Right lobe of liver (tissue), 6 donors: ENCODE results near the gene BORCS8. TPM values are rescaled to one million over a fixed set of nuclear protein-coding genes. Genes with fewer than 3 reads are reported as not detected.
A peak's percentile ranks its signal among the peaks of the same experiment; 100 is the strongest.

Experiments
- ATAC-seq, 4 donors: fragments of 200-7000 bp; cut with Tn5 transposase; one replicate each; pipeline ENCODE4 v1.9.1; 2020; ENCODE audit warnings: mild to moderate bottlenecking in 4 of 4, moderate library complexity in 4 of 4
- DNase-seq, 3 donors: peaks; one replicate each; pipeline ENCODE4 v3.0.0-alpha.2; 2020
- H3K27ac ChIP-seq, 3 donors: fragments of 200-600 bp; one replicate each; pipeline ENCODE4 v1.8.0; 2022
- H3K27me3 ChIP-seq, 2 donors: fragments of 200-600 bp; one replicate each; pipeline ENCODE4 v1.8.0; 2022
- H3K36me3 ChIP-seq, 4 donors: fragments of 200-600 bp; sonication (generic) in 1 of 4; one replicate each; pipeline versions ENCODE4 v1.5.1 to v1.8.0; 2017 to 2022; ENCODE audit warnings: control low read depth in 1 of 4
- H3K4me1 ChIP-seq, 4 donors: fragments of 200-600 bp; sonication (generic) in 1 of 4; one replicate each; pipeline versions ENCODE4 v1.5.1 to v1.8.0; 2017 to 2022; ENCODE audit warnings: control low read depth in 1 of 4
- H3K4me3 ChIP-seq, 3 donors: fragments of 200-600 bp; one replicate each; pipeline ENCODE4 v1.8.0; 2022
- H3K9me3 ChIP-seq, 4 donors: fragments of 200-600 bp; sonication (generic) in 1 of 4; one replicate each; pipeline versions ENCODE4 v1.5.1 to v1.8.0; 2017 to 2022; ENCODE audit warnings: control low read depth in 1 of 4
- CTCF ChIP-seq, 4 donors: fragments of 200-600 bp in 3 of 4; fragments of 450-650 bp in 1 of 4; IDR thresholded peaks; one replicate each; pipeline versions ENCODE4 v1.5.1 to v1.8.0; 2016 to 2022; ENCODE audit warnings: antibody characterized with exemption in 4 of 4, mild to moderate bottlenecking in 2 of 4
- POLR2A ChIP-seq: fragments of 450-650 bp; IDR thresholded peaks from one replicate; pipeline ENCODE4 v1.6.1; 2017; ENCODE audit warnings: antibody characterized with exemption, mild to moderate bottlenecking
- WGBS: methylation state at CpG from one replicate; pipeline ENCODE4 v1.1.6; 2018; ENCODE audit warnings: low coverage, low lambda C conversion rate; ENCODE audit not compliant: insufficient coverage; ENCODE audit errors: missing lambda C conversion rate; 5-methylcytosine and 5-hydroxymethylcytosine counted together
- intact Hi-C, 2 donors: fragments of 100-400 bp; cut with DNase I; formaldehyde crosslinking; loops; one replicate each; pipeline versions ENCODE4 v1.11.2 to v1.14.1; 2022
- total RNA-seq, 6 experiments: library from RNA; depleted of rRNA in 2 of 6; stranded (reverse); fragments of >200 nt in 2 of 6; fragmentation: NEBNext Ultra II Directional in 3 of 6; extraction: Animal tissue kit (Norgen Biotek cat#: 25700) in 3 of 6; gene quantifications; one replicate each; pipeline versions ENCODE4 v1.1.0 to v1.2.4, GENCODE V29; 2016 to 2023
- donor health status: DM: no; HTN: yes; CAD: no.
- donor health status: DM: no; HTN: no; CAD: no.
- donor health status: DM: no; HTN: no; CAD: no.
- donor health status: DM: no; HTN: yes; CAD: no.
- donor health status: DM: no; HTN: yes; CAD: no.

BORCS8 gene
- total RNA-seq, 6 experiments from 2014 or later, result 6.0 to 12.2 (median 9.8) TPM

GRCh38 chr19:19157808-19158207 lies 34.1 kb downstream of the BORCS8 start:
- H3K27me3 ChIP-seq, result no peaks in the 10 kb centered on the region
- intact Hi-C loops, result no loop called here
- H3K36me3 ChIP-seq, result no peaks in the 10 kb centered on the region
- 51% methylated on average over 4 of the region's 6 CpGs for WGBS
- no peak overlapping the region for H3K27ac ChIP-seq
- H3K9me3 ChIP-seq, result no peaks in the 10 kb centered on the region
- H3K4me1 ChIP-seq, result no peaks in the 10 kb centered on the region
- no peak overlapping the region for H3K4me3 ChIP-seq
- ATAC-seq (peak in 2 of 4 donors; percentile 61 to 66), DNase-seq (no peak)
- no peak for TF ChIP-seq CTCF (IDR thresholded peaks at IDR 0.05)
- no peak for TF ChIP-seq POLR2A

DNA sequence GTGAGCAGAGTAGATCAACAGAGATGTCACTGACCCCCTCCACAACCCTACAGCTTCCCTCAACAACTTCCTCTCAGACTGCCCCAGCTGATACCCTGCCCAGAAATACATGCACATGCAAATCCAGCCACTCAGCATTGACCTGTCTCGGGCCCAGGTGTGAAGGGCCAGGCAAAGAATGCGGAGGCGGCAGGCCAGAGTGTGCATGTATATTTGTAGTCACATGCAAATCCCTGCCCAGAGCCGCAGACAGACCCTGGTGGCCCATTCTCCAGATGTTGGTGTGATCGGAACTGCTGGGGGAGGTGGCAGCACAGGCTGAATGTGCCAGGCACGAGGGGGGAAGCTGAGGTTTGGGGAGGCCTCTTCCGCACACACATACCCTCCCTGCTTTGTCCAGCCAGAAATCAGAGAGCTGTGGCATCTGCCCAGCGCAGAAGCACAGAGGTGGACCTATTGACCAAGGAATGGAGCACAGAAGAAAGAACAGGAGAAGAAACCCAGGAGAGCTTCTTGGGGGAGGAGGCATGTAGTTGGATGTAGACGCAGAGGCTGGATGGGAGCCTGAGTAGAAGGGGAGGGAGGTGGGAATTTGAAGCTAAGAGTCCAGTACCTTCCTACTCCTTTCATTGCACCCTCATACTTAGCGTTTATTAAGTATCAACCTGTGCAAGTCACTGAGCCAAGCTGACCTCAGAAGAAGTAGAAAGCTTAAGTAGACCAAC lies 36.3 kb downstream of the BORCS8 start:
- no peak for ATAC-seq

GRCh38 chr19:19154768-19155494 lies 37.0 kb downstream of the BORCS8 start:
- no peak overlapping the region for H3K4me3 ChIP-seq
- H3K9me3 ChIP-seq, result no peaks in the 10 kb centered on the region
- H3K27me3 ChIP-seq, result no peaks in the 10 kb centered on the region
- no peak for TF ChIP-seq POLR2A
- no peak for TF ChIP-seq CTCF (IDR thresholded peaks at IDR 0.05)
- 91% methylated on average over 2 of the region's 6 CpGs for WGBS
- H3K4me1 ChIP-seq, result no peaks in the 10 kb centered on the region
- no peak overlapping the region for H3K27ac ChIP-seq
- DNase-seq, result no peak
- no peaks in the 10 kb centered on the region for H3K36me3 ChIP-seq
- ATAC-seq, result no peak
- intact Hi-C loops, result no loop called here

More for the DNA sequence above, 36.3 kb downstream of the BORCS8 start:
- H3K4me3 ChIP-seq, result no peak overlapping the region
- H3K36me3 ChIP-seq, result no peaks in the 10 kb centered on the region
- H3K27ac ChIP-seq, result no peak overlapping the region
- H3K27me3 ChIP-seq, result no peaks in the 10 kb centered on the region
- H3K9me3 ChIP-seq, result no peaks in the 10 kb centered on the region
- intact Hi-C loops, result no loop called here
- no peaks in the 10 kb centered on the region for H3K4me1 ChIP-seq
- WGBS, result 89% methylated on average over 8 of the region's 10 CpGs
- no peak for DNase-seq
- no peak for TF ChIP-seq CTCF (IDR thresholded peaks at IDR 0.05)
- no peak for TF ChIP-seq POLR2A

- Histone ChIP-seq H3K4me1 (no peaks in the 10 kb centered on the region), H3K4me3 (no peak overlapping the region), H3K27me3 (no peaks in the 10 kb centered on the region), H3K36me3 (no peaks in the 10 kb centered on the region), H3K9me3 (no peaks in the 10 kb centered on the region), H3K27ac (no peak overlapping the region)
- ATAC-seq (no peak), DNase-seq (no peak)
- intact Hi-C loops, result no loop called here
- 95% methylated on average over 4 of the region's 13 CpGs for WGBS
- no peak for TF ChIP-seq CTCF (IDR thresholded peaks at IDR 0.05)
- TF ChIP-seq POLR2A, result no peak
Observed at GRCh38 chr19:19152668-19153384, 39.1 kb downstream of the BORCS8 start.
